NCI-H1105 (cell line): ENCODE measurements around the gene DRG2.
A peak's percentile ranks its signal among the peaks of the same experiment; 100 is the strongest.

Source experiments
- DNase-seq: peaks from one replicate; lab custom pipeline; 2025; lab: John Stamatoyannopoulos, UW

DRG2 gene

DNA sequence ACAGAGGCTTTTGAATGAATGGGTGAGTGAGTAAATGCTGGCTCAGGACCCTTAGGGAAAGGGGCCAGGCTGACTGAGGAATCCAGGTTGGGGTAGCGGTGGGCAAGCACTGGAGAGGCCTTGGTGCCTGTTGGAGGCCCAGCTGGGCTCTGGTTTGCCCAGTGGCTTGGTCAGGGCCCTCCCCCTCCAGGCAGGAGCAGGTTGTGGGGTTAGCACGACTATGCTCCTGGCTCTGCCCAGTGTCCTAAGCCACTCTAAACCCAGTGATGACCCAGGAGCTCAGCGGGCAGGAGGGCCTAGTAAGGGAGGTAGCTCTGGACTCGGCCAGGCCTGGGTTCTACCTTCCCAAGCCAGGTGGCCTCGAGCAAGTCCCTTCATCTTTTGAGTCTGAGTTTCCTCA is 28.3 kb downstream of the DRG2 start:
- no peak for DNase-seq

DNA sequence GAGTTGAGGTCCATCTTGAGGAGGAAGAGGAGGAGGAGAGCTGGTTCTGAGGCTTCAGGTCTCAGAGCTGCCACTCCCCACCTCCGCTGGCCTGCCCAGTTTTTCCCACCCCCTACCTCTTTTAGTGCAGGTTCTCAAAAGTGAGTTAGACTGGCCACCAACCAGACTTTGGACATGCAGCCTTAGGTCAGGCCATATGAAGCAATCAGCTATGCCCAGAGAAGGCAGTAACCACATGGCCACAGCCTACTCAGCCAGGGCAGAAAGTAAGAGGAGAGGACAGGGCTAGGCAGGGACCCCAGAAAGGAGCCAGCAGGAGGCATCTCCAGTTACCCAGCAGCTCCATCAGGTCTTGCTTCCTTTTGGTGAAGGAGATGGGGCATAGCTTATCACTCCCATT is 29.8 kb downstream of the DRG2 start:
- DNase-seq: no peak

- no peak for DNase-seq
Measured at GRCh38 chr17:18117982-18118975, 30.5 kb downstream of the DRG2 start.

GRCh38 chr17:18119166-18119745 is 31.5 kb downstream of the DRG2 start:
- no peak for DNase-seq

- no peak for DNase-seq
Measured at GRCh38 chr17:18119938-18120337, 32.2 kb downstream of the DRG2 start.

DNA sequence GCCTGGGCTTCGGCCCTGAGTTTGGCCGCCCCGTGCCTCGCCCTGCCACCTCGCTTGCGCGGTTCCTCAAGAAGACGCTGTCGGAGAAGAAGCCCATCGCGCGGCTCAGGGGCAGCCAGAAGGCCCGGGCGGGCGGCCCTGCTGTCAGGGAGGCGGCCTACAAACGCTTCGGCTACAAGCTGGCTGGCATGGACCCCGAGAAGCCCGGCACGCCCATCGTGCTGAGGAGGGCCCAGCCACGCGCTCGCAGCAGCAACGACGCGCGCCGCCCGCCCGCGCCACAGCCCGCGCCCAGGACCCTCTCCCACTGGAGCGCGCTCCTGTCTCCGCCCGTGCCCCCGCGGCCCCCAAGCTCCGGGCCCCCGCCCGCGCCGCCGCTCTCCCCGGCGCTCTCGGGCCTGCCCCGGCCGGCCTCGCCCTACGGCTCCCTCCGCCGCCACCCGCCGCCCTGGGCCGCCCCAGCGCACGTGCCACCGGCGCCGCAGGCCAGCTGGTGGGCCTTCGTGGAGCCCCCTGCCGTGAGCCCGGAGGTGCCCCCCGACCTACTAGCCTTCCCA is 32.8 kb downstream of the DRG2 start:
- DNase-seq: no peak

DNA sequence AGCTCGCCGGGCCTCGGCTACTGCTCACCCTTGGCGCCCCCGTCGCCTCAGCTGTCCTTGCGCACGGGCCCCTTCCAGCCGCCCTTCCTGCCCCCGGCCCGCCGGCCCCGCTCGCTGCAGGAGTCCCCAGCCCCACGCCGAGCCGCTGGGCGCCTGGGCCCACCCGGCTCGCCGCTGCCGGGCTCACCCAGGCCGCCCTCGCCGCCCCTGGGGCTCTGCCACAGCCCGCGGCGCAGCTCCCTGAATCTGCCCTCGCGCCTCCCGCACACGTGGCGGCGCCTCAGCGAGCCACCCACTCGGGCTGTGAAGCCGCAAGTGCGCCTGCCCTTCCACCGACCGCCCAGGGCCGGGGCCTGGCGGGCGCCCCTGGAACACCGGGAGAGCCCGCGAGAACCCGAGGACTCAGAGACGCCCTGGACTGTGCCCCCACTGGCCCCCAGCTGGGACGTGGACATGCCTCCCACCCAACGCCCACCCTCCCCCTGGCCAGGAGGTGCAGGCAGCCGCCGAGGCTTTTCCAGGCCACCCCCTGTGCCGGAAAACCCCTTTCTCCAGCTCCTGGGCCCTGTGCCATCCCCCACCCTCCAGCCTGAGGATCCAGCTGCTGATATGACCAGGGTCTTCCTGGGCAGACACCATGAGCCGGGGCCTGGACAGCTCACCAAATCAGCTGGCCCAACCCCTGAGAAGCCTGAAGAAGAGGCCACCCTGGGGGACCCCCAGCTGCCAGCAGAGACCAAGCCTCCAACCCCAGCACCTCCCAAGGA is 33.6 kb downstream of the DRG2 start:
- no peak for DNase-seq

GRCh38 chr17:18122990-18123753 is 35.4 kb downstream of the DRG2 start:
- DNase-seq: no peak

GRCh38 chr17:18124345-18125126 is 36.8 kb downstream of the DRG2 start:
- no peak for DNase-seq

DNA sequence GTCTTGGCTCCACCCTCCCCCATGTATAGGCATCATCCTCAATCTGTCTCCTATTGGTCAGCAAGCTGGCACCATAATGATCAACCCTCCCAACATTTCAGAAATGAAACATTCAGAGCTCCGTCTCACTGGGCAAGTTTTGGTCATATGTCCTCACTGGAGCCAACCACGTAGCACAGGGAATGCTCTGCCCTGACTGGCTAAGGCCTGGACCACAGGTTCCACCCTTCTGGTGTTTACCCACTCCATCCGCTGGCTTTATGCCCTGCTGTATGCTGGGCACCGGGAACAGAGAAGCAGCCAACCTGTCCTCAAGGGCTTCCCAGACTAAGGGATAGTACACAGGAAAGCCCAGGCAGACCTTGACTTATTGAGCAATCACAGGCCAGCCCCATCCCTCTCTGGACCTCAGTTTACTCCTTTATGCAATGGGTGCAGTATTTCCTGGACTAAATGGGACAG is 41.3 kb downstream of the DRG2 start:
- DNase-seq: no peak

- DNase-seq: no peak
Measured at GRCh38 chr17:18132711-18133110, 45.0 kb downstream of the DRG2 start.

DNA sequence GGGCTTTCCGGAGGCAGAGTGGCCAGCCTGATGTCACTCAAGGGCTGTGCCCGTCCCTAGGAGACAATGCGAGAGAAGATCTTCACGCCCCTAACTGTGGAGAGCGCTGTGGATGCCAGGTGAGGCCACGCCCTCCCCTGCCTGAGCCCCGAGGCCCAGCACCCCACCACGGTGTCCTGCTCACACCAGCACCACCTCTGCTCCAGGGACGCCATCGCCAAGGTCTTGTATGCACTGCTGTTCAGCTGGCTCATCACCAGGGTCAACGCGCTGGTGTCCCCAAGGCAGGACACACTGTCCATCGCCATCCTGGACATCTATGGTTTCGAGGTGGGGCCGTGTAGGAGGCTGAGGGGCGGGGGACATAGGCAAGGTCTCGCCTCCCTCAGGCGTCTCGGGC is 48.6 kb downstream of the DRG2 start:
- no peak for DNase-seq

DNA sequence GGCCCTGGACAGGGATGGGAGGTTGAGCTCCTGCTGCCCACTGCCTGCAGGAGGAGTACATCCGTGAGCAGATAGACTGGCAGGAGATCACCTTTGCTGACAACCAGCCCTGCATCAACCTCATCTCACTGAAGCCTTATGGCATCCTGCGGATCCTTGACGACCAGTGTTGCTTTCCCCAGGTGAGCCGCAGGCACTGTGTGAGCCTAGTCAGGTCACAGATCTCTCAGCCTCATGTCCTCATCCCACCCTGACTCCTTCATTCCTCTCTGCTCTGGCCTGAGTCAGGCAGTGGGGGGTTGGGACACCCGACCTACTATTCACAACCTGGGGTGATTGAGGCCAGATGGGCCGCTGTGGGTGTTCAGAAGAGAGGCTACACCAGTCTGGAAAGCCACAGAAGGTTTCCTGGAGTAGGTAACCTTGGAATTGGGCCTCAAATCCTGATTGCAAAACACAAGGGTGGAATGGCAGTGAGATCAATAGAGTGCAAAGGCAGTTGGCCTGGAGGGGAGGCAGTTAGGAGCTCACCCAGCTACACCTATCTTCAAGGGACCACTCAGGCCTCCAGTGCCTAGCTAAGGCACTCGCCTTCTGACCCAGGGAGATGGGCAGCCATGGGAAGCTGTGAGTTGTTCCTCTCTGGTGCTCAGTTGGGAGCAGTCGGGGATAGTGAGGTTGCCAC is 50.5 kb downstream of the DRG2 start:
- no peak for DNase-seq

- DNase-seq: no peak
Measured at GRCh38 chr17:18139092-18139491, 51.3 kb downstream of the DRG2 start.

DNA sequence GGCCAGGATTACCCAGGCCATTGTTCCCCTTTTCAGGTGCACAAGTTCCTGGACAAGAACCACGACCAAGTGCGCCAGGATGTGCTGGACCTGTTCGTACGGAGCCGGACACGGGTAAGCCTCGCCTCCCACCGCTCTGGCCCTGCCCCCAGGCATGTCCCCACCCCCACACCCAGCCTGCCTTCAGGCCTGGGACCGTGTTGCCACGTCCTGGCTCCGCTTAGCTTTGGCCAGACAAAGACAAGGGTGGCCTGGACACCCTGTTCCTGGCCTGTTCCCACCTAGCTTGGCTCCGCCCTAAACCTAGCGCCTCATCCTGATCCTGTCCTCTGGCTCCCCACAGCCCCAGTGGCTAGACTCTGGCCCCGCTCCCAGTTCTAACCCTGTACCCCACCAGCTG is 51.8 kb downstream of the DRG2 start:
- no peak for DNase-seq

- DNase-seq: no peak
Measured at GRCh38 chr17:18139949-18140348, 52.2 kb downstream of the DRG2 start.

- no peak for DNase-seq
Measured at GRCh38 chr17:18140648-18141047, 52.9 kb downstream of the DRG2 start.

DNA sequence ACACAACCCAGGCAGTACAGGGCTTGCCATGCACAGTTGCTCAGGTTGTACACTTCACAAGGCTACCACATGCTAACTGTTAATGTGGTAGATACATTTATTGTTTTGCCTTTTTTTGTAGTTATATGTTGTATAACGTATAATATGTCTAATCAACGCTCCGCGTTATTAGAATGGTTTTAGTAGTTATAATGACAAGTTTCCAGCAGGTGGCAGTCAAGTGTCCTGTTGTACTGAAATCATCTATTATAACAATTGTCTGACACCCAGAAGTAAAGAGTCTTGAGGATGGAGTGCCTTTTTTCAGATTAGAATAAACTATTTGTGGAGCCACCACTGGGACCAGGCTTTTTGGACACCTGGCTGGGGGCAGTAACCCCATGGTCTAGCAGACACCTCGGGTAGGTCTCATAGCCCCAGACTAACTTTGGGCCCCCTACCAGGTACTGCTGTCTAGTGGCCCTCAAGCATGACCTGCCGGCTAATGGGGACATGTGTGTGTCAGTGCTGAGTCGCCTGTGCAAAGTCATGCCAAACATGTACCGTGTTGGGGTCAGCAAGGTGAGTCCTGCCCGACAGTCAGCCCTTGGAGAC is 53.6 kb downstream of the DRG2 start:
- DNase-seq: peak; percentile 68

DNA sequence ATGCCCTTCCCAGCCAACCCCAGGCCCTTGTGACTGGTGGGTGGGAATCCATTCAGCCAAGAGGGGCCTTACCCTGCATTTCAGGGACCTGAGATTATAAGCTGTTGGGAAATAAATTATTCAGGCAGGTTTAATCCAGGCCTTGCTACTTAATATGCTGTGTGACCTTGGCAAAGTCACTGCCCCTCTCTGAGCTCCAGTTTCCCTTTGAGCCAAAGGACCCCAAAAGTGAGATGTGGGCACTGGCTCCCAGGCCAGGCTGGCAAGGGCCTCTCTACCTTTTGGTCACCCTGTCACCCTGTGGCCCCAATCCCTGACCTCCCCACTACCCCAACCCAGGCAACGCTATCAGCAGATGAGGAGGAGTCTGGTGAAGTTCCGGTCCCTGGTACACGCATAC is 54.7 kb downstream of the DRG2 start:
- no peak for DNase-seq
